K562 (cell line): ENCODE measurements around the gene NEDD4L. TPM values are rescaled to one million over a fixed set of nuclear protein-coding genes. Genes with fewer than 3 reads are reported as not detected.

Experiments used
- ATAC-seq: fragments of 200-7000 bp; cut with Tn5 transposase; 3 replicates; pipeline ENCODE4 v1.9.1; 2020; ENCODE audit warnings: moderate library complexity
- BruUV-seq: library from RNA; stranded (reverse); fragments of 400-500 nt; replicated peaks from 2 replicates; lab custom pipeline; 2021; lab: Mats Ljungman, UMichigan
- CTCF ChIA-PET: fragments of 300-600 bp; formaldehyde crosslinking; extraction: SDS; loops from one replicate; lab custom pipeline; 2021; ENCODE audit warnings: low intra/inter-chr PET ratio; lab: Yijun Ruan, JAX
- POLR2A ChIA-PET: fragments of 300-600, 350-650 bp; sonication (Branson Sonifier 250); formaldehyde crosslinking; extraction: SDS; loops from one replicate; lab custom pipeline; 2021; ENCODE audit warnings: antibody characterized with exemption, inconsistent platforms; lab: Yijun Ruan, JAX
- DNase-seq, 4 experiments: peaks; one replicate each; pipeline versions ENCODE4 v3.0.0 to v3.0.0-alpha.2; 2011 to 2018; ENCODE audit warnings: low spot score in 3 of 4, mixed read lengths in 3 of 4; ENCODE audit errors: extremely low read depth in 1 of 4
- FAIRE-seq: peaks from 2 replicates; lab custom pipeline; 2011; peaks lifted over from hg19 to GRCh38; lab: Jason Lieb, UNC
- H2AFZ ChIP-seq: 2 replicates; pipeline ENCODE4 v1.6.0; 2011; ENCODE audit warnings: low read depth, low read length, control low read depth, inconsistent platforms
- H3K27ac ChIP-seq: fragments of 200-600 bp; 3 replicates; pipeline ENCODE4 v1.8.0; 2011; ENCODE audit warnings: low read depth, mild to moderate bottlenecking, control low read depth, inconsistent platforms, low read length, moderate library complexity, mixed read lengths; ENCODE audit errors: extremely low read depth
- H3K27me3 ChIP-seq, 2 experiments: fragments of 300-600 bp in 1 of 2; 2 replicates in 1 of 2; 3 replicates in 1 of 2; pipeline versions ENCODE4 v1.6.0 to v1.8.0; 2011; ENCODE audit warnings: inconsistent platforms in 2 of 2, low read length in 2 of 2, mild to moderate bottlenecking in 1 of 2, mixed read lengths in 1 of 2, moderate library complexity in 1 of 2; ENCODE audit not compliant: control insufficient read depth in 2 of 2, insufficient read depth in 2 of 2
- H3K36me3 ChIP-seq: fragments of 300-600 bp; 3 replicates; pipeline ENCODE4 v1.8.0; 2011; ENCODE audit warnings: mild to moderate bottlenecking, low read length, inconsistent platforms; ENCODE audit not compliant: control insufficient read depth, insufficient read depth
- H3K4me1 ChIP-seq, 2 experiments: fragments of 200-600 bp in 1 of 2; replicated peaks in 1 of 2; 2 replicates in 1 of 2; 3 replicates in 1 of 2; pipeline versions ENCODE4 v1.5.1 to v1.8.0; 2011; ENCODE audit warnings: inconsistent platforms in 2 of 2, low read length in 2 of 2, mild to moderate bottlenecking in 1 of 2, mixed read lengths in 1 of 2, moderate library complexity in 1 of 2; ENCODE audit not compliant: control insufficient read depth in 2 of 2, insufficient read depth in 2 of 2
- H3K4me2 ChIP-seq: 2 replicates; pipeline ENCODE4 v1.6.1; 2011; ENCODE audit warnings: low read length, control low read depth, inconsistent platforms, mixed read lengths; ENCODE audit not compliant: insufficient read depth
- H3K4me3 ChIP-seq: fragments of 200-600 bp; sonication (generic), shearing (Covaris generic); 2 replicates; pipeline ENCODE4 v1.5.1; 2016; ENCODE audit warnings: control low read depth, inconsistent platforms
- H3K79me2 ChIP-seq: fragments of 200-600 bp; 3 replicates; pipeline ENCODE4 v1.8.0; 2011; ENCODE audit warnings: low read length, inconsistent platforms; ENCODE audit not compliant: control insufficient read depth, insufficient read depth
- H3K9ac ChIP-seq, 2 experiments: 2 replicates each; pipeline versions ENCODE4 v1.6.0 to v1.6.1; 2011; ENCODE audit warnings: low read depth in 2 of 2, low read length in 2 of 2, control low read depth in 1 of 2, inconsistent platforms in 1 of 2, mild to moderate bottlenecking in 1 of 2, mixed read lengths in 1 of 2; ENCODE audit not compliant: insufficient read depth in 1 of 2
- H3K9me1 ChIP-seq: one replicate; pipeline ENCODE4 v1.6.0; 2011; ENCODE audit warnings: inconsistent platforms, mild to moderate bottlenecking, low read length, moderate library complexity; ENCODE audit not compliant: control insufficient read depth, insufficient read depth
- H3K9me3 ChIP-seq: replicated peaks from 2 replicates; pipeline ENCODE4 v1.5.1; 2011; ENCODE audit warnings: low read depth, low read length, inconsistent platforms; ENCODE audit not compliant: control insufficient read depth, insufficient read depth
- H4K20me1 ChIP-seq: replicated peaks from 2 replicates; pipeline ENCODE4 v1.6.1; 2011; ENCODE audit warnings: low read length, inconsistent platforms, mixed read lengths; ENCODE audit not compliant: control insufficient read depth, insufficient read depth
- BMI1 ChIP-seq: fragments of 150-350 bp; IDR thresholded peaks from 2 replicates; pipeline ENCODE4 v1.6.1; 2014; ENCODE audit warnings: low read length
- BRF1 ChIP-seq: IDR thresholded peaks from 3 replicates; pipeline ENCODE4 v1.6.1; 2011; ENCODE audit warnings: borderline replicate concordance, mild to moderate bottlenecking; ENCODE audit not compliant: insufficient read length; ENCODE audit errors: extremely low read depth
- CHD1 ChIP-seq: fragments of 200-600 bp; sonication (generic); IDR thresholded peaks from one replicate; pipeline ENCODE4 v1.6.1; 2012; ENCODE audit warnings: mild to moderate bottlenecking, moderate library complexity, low read length, inconsistent platforms
- HMG20A ChIP-seq: fragments of 450-650 bp; formaldehyde crosslinking; conservative IDR thresholded peaks from 2 replicates; pipeline ENCODE4 v1.4.0; 2020; ENCODE audit warnings: mild to moderate bottlenecking, mixed read lengths
- KAT8 ChIP-seq: fragments of 450-650 bp; IDR thresholded peaks from 2 replicates; pipeline ENCODE4 v1.6.1; 2016; ENCODE audit warnings: low read depth, mild to moderate bottlenecking
- KLF13 ChIP-seq: fragments of 450-650 bp; IDR thresholded peaks from 2 replicates; pipeline ENCODE4 v1.6.1; 2016; ENCODE audit warnings: missing genetic modification characterization, low read depth, mild to moderate bottlenecking, missing compliant biosample characterization, moderate library complexity, borderline replicate concordance
- PKNOX1 ChIP-seq: fragments of 450-650 bp; IDR thresholded peaks from 2 replicates; pipeline ENCODE4 v1.6.1; 2016
- PRDM10 ChIP-seq: fragments of 450-650 bp; IDR thresholded peaks from 2 replicates; pipeline ENCODE4 v1.6.1; 2018; ENCODE audit not compliant: partially characterized antibody
- SREBF2 ChIP-seq: sonication (generic); formaldehyde crosslinking; IDR thresholded peaks from 2 replicates; pipeline ENCODE4 v1.4.0; 2020; ENCODE audit warnings: mild to moderate bottlenecking, missing genetic modification reagents
- TAF1 ChIP-seq: IDR thresholded peaks from 2 replicates; pipeline ENCODE4 v1.6.1; 2011; ENCODE audit warnings: mild to moderate bottlenecking, low read length, moderate library complexity; ENCODE audit not compliant: insufficient read depth, control insufficient read depth, severe bottlenecking; ENCODE audit errors: extremely low read depth
- ZNF395 ChIP-seq: fragments of 200-800 bp; sonication (Bioruptor generic); IDR thresholded peaks from 2 replicates; pipeline ENCODE4 v1.6.1; 2017; ENCODE audit warnings: missing genetic modification characterization, missing compliant biosample characterization
- ZNF511 ChIP-seq: sonication (generic); formaldehyde crosslinking; IDR thresholded peaks from 2 replicates; pipeline ENCODE4 v1.8.0; 2022; ENCODE audit warnings: mild to moderate bottlenecking, missing genetic modification reagents
- WGBS: fragments of 100-300 bp; shearing (Covaris generic); methylation state at CpG from one replicate; pipeline ENCODE4 v1.1.6; 2016; ENCODE audit warnings: low coverage, mixed read lengths; ENCODE audit not compliant: insufficient coverage; ENCODE audit errors: missing lambda C conversion rate; 5-methylcytosine and 5-hydroxymethylcytosine counted together
- in situ Hi-C: fragments of 300-500 bp; cut with MboI; formaldehyde crosslinking; loops from 4 replicates; pipeline ENCODE4 v1.15.0; 2018; ENCODE audit warnings: inconsistent platforms, mixed read lengths
- intact Hi-C: fragments of 100-400 bp; cut with micrococcal nuclease; formaldehyde crosslinking; loops from 2 replicates; pipeline ENCODE4 v1.14.2; 2022
- polyA plus RNA-seq, 8 experiments: library from polyadenylated mRNA; depleted of rRNA in 4 of 8; stranded (reverse) in 5 of 8; unstranded in 3 of 8; fragments of >200 nt; fragmentation: Nextera tagmentation in 2 of 8; fragmentation: Illumina TruSeq in 1 of 8; extraction: Ambion mirVana in 2 of 8; extraction: Trizol in 1 of 8; gene quantifications; 2 replicates each; pipeline versions ENCODE4 v1.2.1 to v1.2.3, GENCODE V29; 2011 to 2014; ENCODE audit warnings: inconsistent platforms in 1 of 8, missing spikeins in 1 of 8
- total RNA-seq, 7 experiments: library from RNA; depleted of rRNA in 6 of 7; stranded (reverse); fragments of >200 nt in 6 of 7; fragmentation: Illumina TruSeq in 2 of 7; extraction: Trizol in 2 of 7; gene quantifications; 2 replicates each; pipeline versions ENCODE4 v1.2.1 to v1.2.3, GENCODE V29; 2011 to 2021; ENCODE audit warnings: low replicate concordance in 1 of 7

Gene NEDD4L
- total and polyA plus RNA-seq, 9 of the 15 experiments (the other 6 are each of a cell fraction or from before 2014, with no cell fraction given): 8.1 to 33.4 (median 19.9) TPM

GRCh38 chr18:58045242-58046092 is 1.4 kb downstream of the NEDD4L start:
- ChIA-PET POLR2A (interaction anchor here (1.4 kb wide), 1 partner anchor 76 kb away, joined by 3 read pairs; no protein-coding TSS in a partner anchor), CTCF (interaction anchor here (0.8 kb wide), 1 partner anchor 401 kb away, joined by 5 read pairs; no protein-coding TSS in a partner anchor)
- Histone ChIP-seq H3K4me3 (peak overlapping the region; percentile 71), H2AFZ (peak overlapping the region; percentile 79), H3K79me2 (peaks cover 55% of the 10 kb centered on the region), H3K4me2 (peak overlapping the region; percentile 80), H3K27ac (peak overlapping the region; percentile 76; the same call in 2 of the 3 replicates), H3K9ac (peak overlapping the region; percentile 57 to 93), H3K9me1 (no peaks in the 10 kb centered on the region), H3K36me3 (no peaks in the 10 kb centered on the region), H3K9me3 (no peaks in the 10 kb centered on the region), H4K20me1 (no peaks in the 10 kb centered on the region; the same call in 1 of the 2 replicates), H3K4me1 (peaks cover 25 to 29% of the 10 kb centered on the region in 2 experiments; a peak in 4 of 5 replicates), H3K27me3 (no peaks in the 10 kb centered on the region)
- ATAC-seq (peak; percentile 10; the same call in 2 of the 3 replicates), DNase-seq (peak in 2 of 4 experiments; percentile 19 to 46), FAIRE-seq (no peak)
- intact Hi-C loops: loop anchor here (2.0 to 5.0 kb wide), 2 partner anchors 135 to 277 kb away; no protein-coding TSS in a partner anchor
- in situ Hi-C loops: loop anchor here (5.0 kb wide), 1 partner anchor 77 kb away; no protein-coding TSS in a partner anchor
- WGBS: 3% methylated on average over 26 of the region's 33 CpGs
- BruUV-seq: no TSS peak
- TF ChIP-seq BRF1: no peak
- TF ChIP-seq SREBF2 (CRISPR knock-in tag): no peak
- no peak for TF ChIP-seq HMG20A (CRISPR knock-in tag)
- TF ChIP-seq KAT8: no peak
- TF ChIP-seq TAF1: no peak
- peak; percentile 77 for TF ChIP-seq PRDM10
- TF ChIP-seq ZNF511 (CRISPR knock-in tag): no peak
- peak; percentile 13 for TF ChIP-seq CHD1
- TF ChIP-seq KLF13: no peak
- no peak for TF ChIP-seq BMI1
- 0 out of 2 replicates have a peak, but pooled peaks have one; percentile 27 for TF ChIP-seq ZNF395 (CRISPR knock-in tag)
- peak; percentile 75 for TF ChIP-seq PKNOX1
